ENCODE results near the gene GOLGA8M.
"Not testable (repeated sequence)": the region's sequence is repeated elsewhere in the genome, so short reads cannot be mapped to it uniquely, and the experiment has no call there.

GOLGA8M gene

DNA sequence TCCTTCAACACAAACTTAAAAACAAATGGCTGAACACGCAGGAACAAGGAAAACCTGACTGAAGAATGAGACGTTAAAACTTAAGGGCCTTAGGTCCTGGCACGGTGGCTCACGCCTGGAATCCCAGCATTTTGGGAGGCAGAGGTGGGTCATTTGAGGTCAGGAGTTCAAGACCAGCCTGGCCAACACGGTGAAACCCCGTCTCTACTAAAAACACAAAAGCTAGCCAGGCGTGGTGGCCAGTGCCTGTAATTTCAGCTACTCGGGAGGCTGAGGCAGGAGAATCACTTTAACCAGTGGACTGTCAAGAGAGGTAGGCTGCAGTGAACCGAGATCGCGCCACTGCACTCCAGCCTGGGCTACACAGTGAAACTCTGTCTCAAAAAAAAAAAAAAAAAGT, 6.4 kb upstream of the GOLGA8M start:
- not testable (repeated sequence) for H3K9ac ChIP-seq (ENCODE audit: low read length); H3K36me3 ChIP-seq (ENCODE audit: control insufficient read depth, low read depth, low read length); H3K4me3 ChIP-seq (ENCODE audit: low read length); H3K27me3 ChIP-seq (ENCODE audit: control insufficient read depth, insufficient read depth, low read length); H3K4me1 ChIP-seq (ENCODE audit: control insufficient read depth, low read depth, low read length); H3K27ac ChIP-seq (ENCODE audit: low read length); H3K9me3 ChIP-seq (ENCODE audit: control insufficient read depth, low read depth, low read length)

DNA sequence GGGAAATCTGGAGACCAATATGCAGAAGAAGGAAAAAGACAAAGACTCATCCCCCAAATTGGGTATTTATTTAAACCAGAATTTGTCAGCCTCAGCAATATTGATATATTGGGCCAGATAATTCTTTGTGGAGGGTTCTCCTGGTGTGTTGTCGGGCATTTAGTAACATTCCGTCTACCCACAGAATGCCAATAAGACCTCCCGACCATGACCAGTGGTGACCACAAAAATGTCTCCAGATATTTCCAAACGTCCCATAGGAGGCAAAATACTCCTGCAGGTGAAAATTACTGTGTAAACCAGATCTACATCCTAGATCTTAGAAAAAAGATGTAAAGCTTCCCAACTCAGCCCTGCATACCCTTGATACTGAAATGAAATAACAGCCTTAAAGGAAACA, 2.0 kb upstream of the GOLGA8M start:
- H3K27ac ChIP-seq (ENCODE audit: low read length); H3K9me3 ChIP-seq (ENCODE audit: control insufficient read depth, low read depth, low read length); H3K36me3 ChIP-seq (ENCODE audit: control insufficient read depth, low read depth, low read length); H3K4me3 ChIP-seq (ENCODE audit: low read length); H3K9ac ChIP-seq (ENCODE audit: low read length); H3K27me3 ChIP-seq (ENCODE audit: control insufficient read depth, insufficient read depth, low read length); H3K4me1 ChIP-seq (ENCODE audit: control insufficient read depth, low read depth, low read length): not testable (repeated sequence)

DNA sequence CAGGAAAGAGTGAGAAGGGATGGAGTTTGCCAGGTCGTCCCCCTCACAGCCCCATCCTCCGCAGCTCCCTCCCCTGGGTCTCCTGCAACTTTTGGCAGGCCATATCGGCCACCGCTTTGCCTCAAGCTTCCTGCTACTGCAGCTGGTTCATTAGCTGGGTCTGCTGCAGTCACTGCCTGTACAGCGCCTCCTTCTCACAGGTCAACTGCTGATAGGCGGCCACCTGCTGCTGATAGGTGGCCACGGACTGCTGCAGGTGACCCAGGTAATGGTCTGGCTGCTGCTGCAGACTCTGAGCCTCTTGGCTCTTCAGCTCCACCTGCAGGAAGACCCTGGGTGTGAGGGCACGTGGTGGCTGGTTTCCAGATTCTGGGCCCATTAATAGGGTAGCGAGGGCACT, 8.3 kb downstream of the GOLGA8M start:
- not testable (repeated sequence) for H3K4me1 ChIP-seq (ENCODE audit: control insufficient read depth, low read depth, low read length); H3K36me3 ChIP-seq (ENCODE audit: control insufficient read depth, low read depth, low read length); H3K27me3 ChIP-seq (ENCODE audit: control insufficient read depth, insufficient read depth, low read length); H3K9ac ChIP-seq (ENCODE audit: low read length); H3K4me3 ChIP-seq (ENCODE audit: low read length); H3K27ac ChIP-seq (ENCODE audit: low read length); H3K9me3 ChIP-seq (ENCODE audit: control insufficient read depth, low read depth, low read length)

DNA sequence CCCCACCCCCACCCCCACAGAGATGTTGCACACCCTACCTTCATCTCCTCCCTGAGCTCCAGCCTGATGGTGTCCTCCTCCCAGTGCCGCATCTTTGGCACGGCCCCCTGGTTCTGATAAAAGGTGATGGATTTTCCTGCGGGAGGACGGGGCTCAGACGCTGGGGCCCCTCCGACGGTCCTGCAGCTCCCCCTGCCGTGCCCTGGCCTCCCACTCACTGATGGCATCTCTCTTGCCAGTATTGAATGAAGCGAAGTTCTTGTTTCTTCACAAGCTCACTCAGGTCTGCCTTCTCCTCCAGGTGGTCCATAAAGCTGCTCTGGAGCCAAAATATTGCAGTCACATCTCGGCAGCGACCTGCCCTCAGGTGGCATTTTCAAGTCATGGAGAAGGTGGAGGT, 9.8 kb downstream of the GOLGA8M start:
- H3K4me3 ChIP-seq (ENCODE audit: low read length); H3K27ac ChIP-seq (ENCODE audit: low read length); H3K4me1 ChIP-seq (ENCODE audit: control insufficient read depth, low read depth, low read length); H3K9me3 ChIP-seq (ENCODE audit: control insufficient read depth, low read depth, low read length); H3K27me3 ChIP-seq (ENCODE audit: control insufficient read depth, insufficient read depth, low read length); H3K9ac ChIP-seq (ENCODE audit: low read length); H3K36me3 ChIP-seq (ENCODE audit: control insufficient read depth, low read depth, low read length): not testable (repeated sequence)

DNA sequence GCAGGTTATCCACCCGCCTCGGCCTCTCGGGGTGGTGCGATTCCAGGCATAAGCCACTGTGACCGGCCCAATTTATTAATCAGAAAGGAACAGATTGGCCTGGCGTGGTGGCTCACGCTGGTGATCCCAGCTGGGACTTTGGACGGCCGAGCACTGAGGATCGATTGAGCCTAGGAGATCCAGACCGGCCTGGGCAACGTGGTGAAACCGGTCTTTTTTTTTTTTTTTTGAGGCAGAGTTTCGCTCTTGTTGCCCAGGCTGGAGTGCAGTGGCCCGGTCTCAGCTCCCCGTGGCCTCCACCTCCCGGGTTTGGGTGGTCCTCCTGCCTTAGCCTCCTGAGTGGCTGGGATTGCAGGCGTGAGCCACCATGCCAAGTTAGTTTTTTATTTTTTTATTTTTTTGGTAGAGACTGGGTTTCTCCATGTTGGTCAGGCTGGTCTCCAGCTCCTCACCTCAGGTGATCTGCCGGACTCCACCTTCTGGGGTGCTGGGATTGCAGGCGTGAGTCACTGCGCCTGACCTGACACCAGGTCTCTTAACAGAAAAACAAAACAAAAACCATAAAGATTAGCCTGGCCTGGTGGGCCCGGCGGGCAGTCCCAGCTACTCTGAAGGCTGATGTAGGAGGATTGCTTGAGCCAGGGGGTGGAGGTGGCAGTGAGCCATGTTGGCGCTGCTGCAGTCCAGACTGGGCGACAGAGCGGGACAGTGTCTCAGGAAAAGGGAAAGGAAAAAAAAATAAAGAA, 18.0 kb downstream of the GOLGA8M start:
- H3K9me3 ChIP-seq (ENCODE audit: control insufficient read depth, low read depth, low read length); H3K4me1 ChIP-seq (ENCODE audit: control insufficient read depth, low read depth, low read length); H3K36me3 ChIP-seq (ENCODE audit: control insufficient read depth, low read depth, low read length); H3K27me3 ChIP-seq (ENCODE audit: control insufficient read depth, insufficient read depth, low read length); H3K27ac ChIP-seq (ENCODE audit: low read length); H3K4me3 ChIP-seq (ENCODE audit: low read length); H3K9ac ChIP-seq (ENCODE audit: low read length): not testable (repeated sequence)

DNA sequence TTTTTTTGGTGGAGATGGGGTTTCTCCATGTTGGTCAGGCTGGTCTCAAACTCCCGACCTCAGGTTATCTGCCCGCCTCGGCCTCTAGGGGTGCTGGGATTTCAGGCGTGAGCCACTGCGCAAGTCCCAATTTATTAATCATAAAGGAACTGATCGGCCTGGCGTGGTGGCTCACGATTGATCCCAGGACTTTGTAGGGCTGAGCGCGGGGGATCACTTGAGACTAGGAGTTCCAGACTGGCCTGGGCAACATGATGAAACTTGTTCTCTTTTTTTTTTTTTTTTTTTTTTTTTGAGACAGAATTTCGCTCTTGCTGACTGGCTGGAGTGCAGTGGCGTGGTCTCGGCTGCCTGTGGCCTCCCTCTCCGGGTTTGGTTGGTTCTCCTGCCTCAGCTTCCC, 19.2 kb downstream of the GOLGA8M start:
- not testable (repeated sequence) for H3K4me1 ChIP-seq (ENCODE audit: control insufficient read depth, low read depth, low read length); H3K4me3 ChIP-seq (ENCODE audit: low read length); H3K27me3 ChIP-seq (ENCODE audit: control insufficient read depth, insufficient read depth, low read length); H3K9me3 ChIP-seq (ENCODE audit: control insufficient read depth, low read depth, low read length); H3K27ac ChIP-seq (ENCODE audit: low read length); H3K9ac ChIP-seq (ENCODE audit: low read length); H3K36me3 ChIP-seq (ENCODE audit: control insufficient read depth, low read depth, low read length)

DNA sequence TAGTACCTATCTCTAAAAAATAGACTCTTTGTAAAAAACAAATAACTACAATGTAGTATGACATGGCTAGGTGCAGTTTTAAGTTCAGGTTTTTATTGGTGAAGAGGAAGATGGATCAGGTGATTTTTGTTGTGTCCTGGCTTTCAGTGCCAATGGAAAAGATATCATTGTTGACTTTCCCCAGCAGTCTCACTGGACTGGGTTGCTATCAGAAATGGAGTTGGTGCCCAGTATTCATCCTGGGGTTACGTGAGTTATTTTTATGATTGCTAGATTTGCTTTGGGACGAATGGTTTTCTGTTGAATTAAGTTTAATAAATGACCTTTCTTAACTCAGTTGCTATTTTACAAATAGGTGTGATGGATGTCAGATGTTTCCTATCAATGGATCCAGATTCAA, 38.7 kb downstream of the GOLGA8M start:
- not testable (repeated sequence) for H3K9ac ChIP-seq (ENCODE audit: low read length); H3K9me3 ChIP-seq (ENCODE audit: control insufficient read depth, low read depth, low read length); H3K27me3 ChIP-seq (ENCODE audit: control insufficient read depth, insufficient read depth, low read length); H3K4me1 ChIP-seq (ENCODE audit: control insufficient read depth, low read depth, low read length); H3K36me3 ChIP-seq (ENCODE audit: control insufficient read depth, low read depth, low read length); H3K4me3 ChIP-seq (ENCODE audit: low read length); H3K27ac ChIP-seq (ENCODE audit: low read length)

DNA sequence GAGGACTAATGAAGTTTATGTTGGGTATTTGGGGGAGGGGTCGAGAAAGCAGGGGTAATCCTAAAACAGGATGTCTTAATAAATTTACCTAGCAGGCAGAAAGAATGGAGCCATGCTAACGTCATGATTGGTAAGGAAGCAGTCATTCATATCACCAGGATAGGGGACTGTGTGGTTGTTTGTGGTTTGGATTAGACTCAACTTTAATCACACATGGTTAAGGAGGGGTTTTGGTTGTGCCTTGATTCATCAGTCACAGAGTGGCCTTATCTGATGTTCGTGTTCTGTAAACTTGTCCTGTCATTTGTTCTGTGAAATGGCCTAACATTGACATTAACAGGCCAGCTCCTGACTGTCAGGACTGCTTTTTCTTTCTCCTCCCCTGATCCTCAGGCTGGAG, 40.1 kb downstream of the GOLGA8M start:
- not testable (repeated sequence) for H3K27me3 ChIP-seq (ENCODE audit: control insufficient read depth, insufficient read depth, low read length); H3K9ac ChIP-seq (ENCODE audit: low read length); H3K36me3 ChIP-seq (ENCODE audit: control insufficient read depth, low read depth, low read length); H3K4me1 ChIP-seq (ENCODE audit: control insufficient read depth, low read depth, low read length); H3K27ac ChIP-seq (ENCODE audit: low read length); H3K4me3 ChIP-seq (ENCODE audit: low read length); H3K9me3 ChIP-seq (ENCODE audit: control insufficient read depth, low read depth, low read length)

DNA sequence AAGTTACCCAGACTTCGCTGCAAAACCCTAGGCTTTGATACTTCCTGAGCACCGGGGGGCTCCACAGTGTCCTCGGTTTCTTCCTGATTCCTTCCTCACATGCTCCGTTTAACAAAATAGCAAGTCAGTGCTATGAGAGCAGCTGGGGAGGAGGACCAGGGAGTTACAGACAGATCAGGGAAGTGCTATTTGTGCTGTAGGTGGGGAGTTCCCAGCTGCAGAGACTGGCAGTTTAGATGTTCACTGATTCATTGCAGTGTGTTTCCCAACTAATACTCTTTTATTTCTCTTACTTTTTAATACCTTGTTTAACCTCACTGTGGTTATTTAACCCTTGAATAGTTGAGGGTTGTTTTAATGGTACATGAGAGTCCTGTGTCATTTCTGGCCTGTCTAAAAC, 45.8 kb downstream of the GOLGA8M start:
- not testable (repeated sequence) for H3K36me3 ChIP-seq (ENCODE audit: control insufficient read depth, low read depth, low read length)

DNA sequence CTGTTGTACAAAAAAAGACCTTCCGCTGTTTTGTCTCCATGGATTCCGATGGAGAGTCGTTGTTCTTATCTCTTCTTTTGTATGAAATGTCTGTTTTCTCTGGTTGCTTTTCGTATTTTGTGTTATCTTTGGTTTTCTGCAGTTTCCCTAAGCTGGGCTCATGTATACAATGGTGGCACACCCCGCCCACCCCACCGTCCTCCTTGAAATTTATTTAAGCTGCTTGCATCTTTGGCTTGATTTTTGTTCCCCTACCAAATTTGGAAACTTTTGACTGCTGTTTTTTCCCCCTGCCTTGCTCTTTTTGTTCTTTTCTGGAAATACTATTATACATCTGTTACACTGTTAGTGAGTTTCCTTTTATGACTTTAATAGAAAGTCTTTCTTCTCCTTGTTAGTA, 47.6 kb downstream of the GOLGA8M start:
- not testable (repeated sequence) for H3K27me3 ChIP-seq (ENCODE audit: control insufficient read depth, insufficient read depth, low read length); H3K27ac ChIP-seq (ENCODE audit: low read length); H3K36me3 ChIP-seq (ENCODE audit: control insufficient read depth, low read depth, low read length); H3K9ac ChIP-seq (ENCODE audit: low read length); H3K9me3 ChIP-seq (ENCODE audit: control insufficient read depth, low read depth, low read length); H3K4me1 ChIP-seq (ENCODE audit: control insufficient read depth, low read depth, low read length); H3K4me3 ChIP-seq (ENCODE audit: low read length)

More for the DNA sequence above, 45.8 kb downstream of the GOLGA8M start:
- not testable (repeated sequence) for H3K9ac ChIP-seq (ENCODE audit: low read length); H3K27ac ChIP-seq (ENCODE audit: low read length); H3K4me1 ChIP-seq (ENCODE audit: control insufficient read depth, low read depth, low read length); H3K9me3 ChIP-seq (ENCODE audit: control insufficient read depth, low read depth, low read length); H3K4me3 ChIP-seq (ENCODE audit: low read length); H3K27me3 ChIP-seq (ENCODE audit: control insufficient read depth, insufficient read depth, low read length)

DNA sequence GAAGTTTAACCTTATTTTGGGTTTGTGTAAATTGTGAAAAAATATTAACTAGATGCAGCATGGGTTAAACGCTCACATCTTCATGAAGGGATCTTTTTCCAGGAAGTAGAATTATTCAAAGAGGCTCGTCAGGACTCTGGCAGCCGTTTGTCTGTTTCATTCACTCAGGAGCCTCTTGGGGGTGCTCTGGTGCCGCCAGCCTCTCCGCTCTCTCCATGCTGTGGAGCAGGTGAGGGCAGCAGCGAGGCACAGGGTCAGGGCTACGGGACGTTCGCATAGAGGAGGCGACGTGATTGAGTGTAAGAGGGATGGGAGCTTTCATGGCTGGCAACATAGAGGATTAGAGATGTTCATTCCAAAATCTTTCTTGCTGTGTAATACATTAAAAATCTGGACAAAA, 48.5 kb downstream of the GOLGA8M start:
- H3K4me1 ChIP-seq (ENCODE audit: control insufficient read depth, low read depth, low read length); H3K9me3 ChIP-seq (ENCODE audit: control insufficient read depth, low read depth, low read length); H3K4me3 ChIP-seq (ENCODE audit: low read length); H3K36me3 ChIP-seq (ENCODE audit: control insufficient read depth, low read depth, low read length); H3K27me3 ChIP-seq (ENCODE audit: control insufficient read depth, insufficient read depth, low read length); H3K27ac ChIP-seq (ENCODE audit: low read length); H3K9ac ChIP-seq (ENCODE audit: low read length): not testable (repeated sequence)

DNA sequence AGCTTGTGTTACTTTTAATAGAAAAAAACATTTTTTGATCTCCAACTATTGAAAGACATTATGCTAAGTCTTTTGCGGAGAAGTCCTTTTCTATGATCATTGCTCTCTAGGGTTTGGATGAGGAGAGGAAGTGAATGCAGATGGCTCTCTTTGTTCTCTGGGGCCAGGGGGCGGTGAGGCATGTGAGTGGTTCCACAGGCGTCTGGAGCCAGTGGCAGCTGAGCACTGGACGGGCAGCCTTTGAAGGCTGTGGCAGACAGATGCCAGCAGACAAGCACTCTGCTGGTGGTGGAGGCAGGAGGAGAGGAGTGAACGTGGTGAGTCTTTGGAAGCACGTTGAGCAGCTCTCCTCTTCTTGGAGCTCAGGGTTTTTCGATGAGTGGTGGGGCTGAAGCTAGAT, 51.5 kb downstream of the GOLGA8M start:
- not testable (repeated sequence) for H3K4me3 ChIP-seq (ENCODE audit: low read length); H3K27ac ChIP-seq (ENCODE audit: low read length); H3K27me3 ChIP-seq (ENCODE audit: control insufficient read depth, insufficient read depth, low read length)

DNA sequence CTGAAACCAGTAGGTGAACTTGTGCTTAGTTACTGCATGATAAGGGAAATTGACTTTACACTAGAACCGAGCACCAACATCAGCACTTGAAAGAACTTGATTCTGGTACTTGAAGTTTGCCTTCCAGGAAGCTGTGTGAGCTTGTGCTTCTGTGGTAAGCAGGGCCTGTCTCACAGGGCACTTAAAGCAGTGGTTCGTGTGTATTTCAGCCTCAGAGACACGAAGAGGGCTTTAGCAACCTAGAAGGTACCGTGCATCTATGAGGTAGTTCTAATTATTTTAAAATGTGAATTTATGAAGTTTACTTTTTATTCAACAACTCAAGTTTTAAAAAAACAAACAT, 56.2 kb downstream of the GOLGA8M start:
- H3K27me3 ChIP-seq (ENCODE audit: control insufficient read depth, insufficient read depth, low read length); H3K4me3 ChIP-seq (ENCODE audit: low read length); H3K27ac ChIP-seq (ENCODE audit: low read length): not testable (repeated sequence)

More for the DNA sequence above, 51.5 kb downstream of the GOLGA8M start:
- not testable (repeated sequence) for H3K9me3 ChIP-seq (ENCODE audit: control insufficient read depth, low read depth, low read length); H3K9ac ChIP-seq (ENCODE audit: low read length); H3K4me1 ChIP-seq (ENCODE audit: control insufficient read depth, low read depth, low read length); H3K36me3 ChIP-seq (ENCODE audit: control insufficient read depth, low read depth, low read length)

More for the DNA sequence above, 56.2 kb downstream of the GOLGA8M start:
- not testable (repeated sequence) for H3K9ac ChIP-seq (ENCODE audit: low read length); H3K4me1 ChIP-seq (ENCODE audit: control insufficient read depth, low read depth, low read length); H3K9me3 ChIP-seq (ENCODE audit: control insufficient read depth, low read depth, low read length); H3K36me3 ChIP-seq (ENCODE audit: control insufficient read depth, low read depth, low read length)
